Measurements from ENCODE around the gene LSS.

- TF ChIP-seq POLR2A (IDR thresholded peaks at IDR 0.05; ENCODE audit: low read depth, low read length), result no peak
- TF ChIP-seq TAF1 (IDR thresholded peaks at IDR 0.05; ENCODE audit: low read depth, low read length), result no peak
- no peak for TF ChIP-seq POLR2AphosphoS5 (IDR thresholded peaks at IDR 0.05; ENCODE audit: low read depth, low read length)
- no peak for TF ChIP-seq PAX5 (IDR thresholded peaks at IDR 0.05; ENCODE audit: insufficient read depth, low read length, severe bottlenecking)
- no peak for TF ChIP-seq SPI1 (IDR thresholded peaks at IDR 0.05; ENCODE audit: low read depth, low read length)
- no peak for TF ChIP-seq POU2F2 (IDR thresholded peaks at IDR 0.05; ENCODE audit: low read depth, low read length)
Observed at GRCh38 chr21:46255166-46255565, 26.6 kb upstream of the LSS start.

Data from GM12891 (cell line).